ENCODE measurements around the gene MAMDC4. TPM values are rescaled to one million over a fixed set of nuclear protein-coding genes. Genes with fewer than 3 reads are reported as not detected.
A peak's percentile ranks its signal among the peaks of the same experiment; 100 is the strongest.

The MAMDC4 gene
- total and polyA plus RNA-seq, 9 donors: 2.7 to 33.5 (median 5.6) TPM

- no peak overlapping the region for H3K4me3 ChIP-seq (ENCODE audit: low read length)
- WGBS (ENCODE audit: insufficient coverage): 76% methylated on average over 22 of the region's 23 CpGs
Measured at GRCh38 chr9:136850866-136851775, 1.0 kb upstream of the MAMDC4 start.

GRCh38 chr9:136852664-136853595, 784 bp downstream of the MAMDC4 start:
- H3K9me3 ChIP-seq (replicated peaks; ENCODE audit: control insufficient read depth, low read depth, low read length): no peaks in the 10 kb centered on the region
- DNase-seq: peak; percentile 24
- H3K4me3 ChIP-seq (ENCODE audit: low read length): no peak overlapping the region
- no peaks in the 10 kb centered on the region for H3K27me3 ChIP-seq (ENCODE audit: control insufficient read depth, insufficient read depth, low read length)
- no peak overlapping the region for H3K27ac ChIP-seq (ENCODE audit: low read length)
- H3K36me3 ChIP-seq (ENCODE audit: control insufficient read depth, insufficient read depth, low read length): peaks cover 20% of the 10 kb centered on the region
- peaks cover 58% of the 10 kb centered on the region for H3K4me1 ChIP-seq (ENCODE audit: control insufficient read depth, insufficient read depth, low read length)
- WGBS (ENCODE audit: insufficient coverage): 82% methylated on average over 24 of the region's 29 CpGs

More at GRCh38 chr9:136850866-136851775, 1.0 kb upstream of the MAMDC4 start:
- H3K9me3 ChIP-seq (replicated peaks; ENCODE audit: control insufficient read depth, low read depth, low read length): no peaks in the 10 kb centered on the region
- H3K36me3 ChIP-seq (ENCODE audit: control insufficient read depth, insufficient read depth, low read length): peaks cover 20% of the 10 kb centered on the region
- H3K4me1 ChIP-seq (ENCODE audit: control insufficient read depth, insufficient read depth, low read length): peaks cover 65% of the 10 kb centered on the region
- peak; percentile 27 for DNase-seq
- H3K27ac ChIP-seq (ENCODE audit: low read length): no peak overlapping the region
- H3K27me3 ChIP-seq (ENCODE audit: control insufficient read depth, insufficient read depth, low read length): peaks cover 14% of the 10 kb centered on the region

GRCh38 chr9:136853596-136854112, 1.5 kb downstream of the MAMDC4 start:
- Histone ChIP-seq H3K27me3 (ENCODE audit: control insufficient read depth, insufficient read depth, low read length) (no peaks in the 10 kb centered on the region), H3K27ac (ENCODE audit: low read length) (no peak overlapping the region), H3K4me1 (ENCODE audit: control insufficient read depth, insufficient read depth, low read length) (peaks cover 54% of the 10 kb centered on the region), H3K36me3 (ENCODE audit: control insufficient read depth, insufficient read depth, low read length) (peaks cover 20% of the 10 kb centered on the region), H3K4me3 (ENCODE audit: low read length) (no peak overlapping the region), H3K9me3 (replicated peaks; ENCODE audit: control insufficient read depth, low read depth, low read length) (no peaks in the 10 kb centered on the region)
- peak; percentile 18 for DNase-seq
- 85% methylated on average over 17 of the region's 18 CpGs for WGBS (ENCODE audit: insufficient coverage)

GRCh38 chr9:136854113-136854841, 2.1 kb downstream of the MAMDC4 start:
- Histone ChIP-seq H3K9me3 (replicated peaks; ENCODE audit: control insufficient read depth, low read depth, low read length) (no peaks in the 10 kb centered on the region), H3K27ac (ENCODE audit: low read length) (no peak overlapping the region), H3K36me3 (ENCODE audit: control insufficient read depth, insufficient read depth, low read length) (peaks cover 20% of the 10 kb centered on the region), H3K4me1 (ENCODE audit: control insufficient read depth, insufficient read depth, low read length) (peaks cover 60% of the 10 kb centered on the region), H3K4me3 (ENCODE audit: low read length) (no peak overlapping the region), H3K27me3 (ENCODE audit: control insufficient read depth, insufficient read depth, low read length) (no peaks in the 10 kb centered on the region)
- peak; percentile 31 for DNase-seq
- WGBS (ENCODE audit: insufficient coverage): 77% methylated on average over 24 of the region's 30 CpGs

GRCh38 chr9:136854842-136855460, 2.8 kb downstream of the MAMDC4 start:
- Histone ChIP-seq H3K36me3 (ENCODE audit: control insufficient read depth, insufficient read depth, low read length) (peaks cover 20% of the 10 kb centered on the region), H3K9me3 (replicated peaks; ENCODE audit: control insufficient read depth, low read depth, low read length) (no peaks in the 10 kb centered on the region), H3K27me3 (ENCODE audit: control insufficient read depth, insufficient read depth, low read length) (no peaks in the 10 kb centered on the region), H3K27ac (ENCODE audit: low read length) (no peak overlapping the region), H3K4me3 (ENCODE audit: low read length) (no peak overlapping the region), H3K4me1 (ENCODE audit: control insufficient read depth, insufficient read depth, low read length) (peaks cover 63% of the 10 kb centered on the region)
- WGBS (ENCODE audit: insufficient coverage): 62% methylated on average over 16 of the region's 23 CpGs
- peak; percentile 11 for DNase-seq

- H3K9me3 ChIP-seq (replicated peaks; ENCODE audit: control insufficient read depth, low read depth, low read length): no peaks in the 10 kb centered on the region
- peak; percentile 16 for DNase-seq
- H3K27me3 ChIP-seq (ENCODE audit: control insufficient read depth, insufficient read depth, low read length): no peaks in the 10 kb centered on the region
- 65% methylated on average over 22 of the region's 26 CpGs for WGBS (ENCODE audit: insufficient coverage)
- no peak overlapping the region for H3K4me3 ChIP-seq (ENCODE audit: low read length)
- H3K27ac ChIP-seq (ENCODE audit: low read length): no peak overlapping the region
- H3K4me1 ChIP-seq (ENCODE audit: control insufficient read depth, insufficient read depth, low read length): peaks cover 56% of the 10 kb centered on the region
- peaks cover 18% of the 10 kb centered on the region for H3K36me3 ChIP-seq (ENCODE audit: control insufficient read depth, insufficient read depth, low read length)
Measured at GRCh38 chr9:136855461-136856078, 3.4 kb downstream of the MAMDC4 start.

GRCh38 chr9:136856079-136856476, 3.9 kb downstream of the MAMDC4 start:
- peaks cover 16% of the 10 kb centered on the region for H3K36me3 ChIP-seq (ENCODE audit: control insufficient read depth, insufficient read depth, low read length)
- H3K4me1 ChIP-seq (ENCODE audit: control insufficient read depth, insufficient read depth, low read length): peaks cover 53% of the 10 kb centered on the region
- no peaks in the 10 kb centered on the region for H3K9me3 ChIP-seq (replicated peaks; ENCODE audit: control insufficient read depth, low read depth, low read length)
- 57% methylated on average over 5 of the region's 15 CpGs for WGBS (ENCODE audit: insufficient coverage)
- no peak overlapping the region for H3K4me3 ChIP-seq (ENCODE audit: low read length)
- H3K27me3 ChIP-seq (ENCODE audit: control insufficient read depth, insufficient read depth, low read length): no peaks in the 10 kb centered on the region
- no peak overlapping the region for H3K27ac ChIP-seq (ENCODE audit: low read length)
- DNase-seq: peak; percentile 11

GRCh38 chr9:136856541-136857141, 4.5 kb downstream of the MAMDC4 start:
- WGBS (ENCODE audit: insufficient coverage): 80% methylated on average over 5 of the region's 14 CpGs
- H3K36me3 ChIP-seq (ENCODE audit: control insufficient read depth, insufficient read depth, low read length): peaks cover 17% of the 10 kb centered on the region
- DNase-seq: peak; percentile 15
- H3K9me3 ChIP-seq (replicated peaks; ENCODE audit: control insufficient read depth, low read depth, low read length): no peaks in the 10 kb centered on the region
- no peaks in the 10 kb centered on the region for H3K27me3 ChIP-seq (ENCODE audit: control insufficient read depth, insufficient read depth, low read length)
- no peak overlapping the region for H3K4me3 ChIP-seq (ENCODE audit: low read length)
- no peak overlapping the region for H3K27ac ChIP-seq (ENCODE audit: low read length)
- H3K4me1 ChIP-seq (ENCODE audit: control insufficient read depth, insufficient read depth, low read length): peaks cover 47% of the 10 kb centered on the region
